GM19395 (cell line): ENCODE results near the gene DELE1.
"Not testable (repeated sequence)": the region's sequence is repeated elsewhere in the genome, so short reads cannot be mapped to it uniquely, and the experiment has no call there.

Experiments
- ATAC-seq: cut with Tn5 transposase; IDR thresholded peaks from one replicate; pipeline ENCODE4 v1.9.1; 2021; ENCODE audit warnings: mild to moderate bottlenecking, moderate library complexity; ENCODE audit not compliant: unreplicated experiment

DELE1 gene

GRCh38 chr5:141883892-141884318 lies 39.8 kb upstream of the DELE1 start:
- ATAC-seq, result no peak

DNA sequence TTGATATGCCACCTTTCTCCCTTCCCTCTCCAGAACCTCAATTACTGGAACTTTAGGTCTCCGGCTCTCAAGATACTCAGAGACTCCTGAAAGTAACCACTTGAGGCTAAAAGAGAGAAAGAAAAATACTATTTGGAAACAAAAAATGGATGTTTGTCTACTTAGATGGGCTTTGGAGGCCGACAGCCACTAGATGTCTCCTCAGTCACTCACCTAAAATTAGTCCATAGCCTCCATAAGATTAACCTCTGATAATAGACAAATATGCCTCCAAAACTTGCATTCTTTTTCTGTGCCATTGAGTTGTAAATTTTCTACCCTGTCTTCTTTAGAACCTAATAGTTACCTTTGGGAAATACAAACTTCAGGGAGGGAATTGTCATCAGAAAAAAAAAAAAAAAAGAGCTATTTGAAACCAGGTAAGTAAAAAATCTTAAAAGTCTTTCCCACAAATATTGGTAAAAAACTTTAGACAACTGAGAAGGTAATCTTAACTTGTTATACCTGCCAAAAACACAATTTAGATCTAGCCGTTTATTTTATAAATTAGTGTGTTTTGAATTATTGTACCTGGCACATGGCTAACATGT lies 34.3 kb upstream of the DELE1 start:
- ATAC-seq, result no peak

- ATAC-seq, result not testable (repeated sequence)
Observed at GRCh38 chr5:141890429-141890828, 33.2 kb upstream of the DELE1 start.

- no peak for ATAC-seq
Observed at GRCh38 chr5:141897425-141897824, 26.2 kb upstream of the DELE1 start.

GRCh38 chr5:141898448-141899049 lies 25.1 kb upstream of the DELE1 start:
- no peak for ATAC-seq

- ATAC-seq, result no peak
Observed at GRCh38 chr5:141902015-141902814, 21.5 kb upstream of the DELE1 start.

GRCh38 chr5:141903261-141903660 lies 20.4 kb upstream of the DELE1 start:
- ATAC-seq, result no peak

- no peak for ATAC-seq
Observed at GRCh38 chr5:141904551-141904950, 19.1 kb upstream of the DELE1 start.

- ATAC-seq, result no peak
Observed at GRCh38 chr5:141906517-141906916, 17.2 kb upstream of the DELE1 start.

- no peak for ATAC-seq
Observed at GRCh38 chr5:141906972-141907371, 16.7 kb upstream of the DELE1 start.

- no peak for ATAC-seq
Observed at GRCh38 chr5:141908796-141909195, 14.9 kb upstream of the DELE1 start.

- ATAC-seq, result no peak
Observed at GRCh38 chr5:141909212-141909611, 14.5 kb upstream of the DELE1 start.

- no peak for ATAC-seq
Observed at GRCh38 chr5:141910271-141910673, 13.4 kb upstream of the DELE1 start.

GRCh38 chr5:141913560-141914198 lies 10.0 kb upstream of the DELE1 start:
- no peak for ATAC-seq

DNA sequence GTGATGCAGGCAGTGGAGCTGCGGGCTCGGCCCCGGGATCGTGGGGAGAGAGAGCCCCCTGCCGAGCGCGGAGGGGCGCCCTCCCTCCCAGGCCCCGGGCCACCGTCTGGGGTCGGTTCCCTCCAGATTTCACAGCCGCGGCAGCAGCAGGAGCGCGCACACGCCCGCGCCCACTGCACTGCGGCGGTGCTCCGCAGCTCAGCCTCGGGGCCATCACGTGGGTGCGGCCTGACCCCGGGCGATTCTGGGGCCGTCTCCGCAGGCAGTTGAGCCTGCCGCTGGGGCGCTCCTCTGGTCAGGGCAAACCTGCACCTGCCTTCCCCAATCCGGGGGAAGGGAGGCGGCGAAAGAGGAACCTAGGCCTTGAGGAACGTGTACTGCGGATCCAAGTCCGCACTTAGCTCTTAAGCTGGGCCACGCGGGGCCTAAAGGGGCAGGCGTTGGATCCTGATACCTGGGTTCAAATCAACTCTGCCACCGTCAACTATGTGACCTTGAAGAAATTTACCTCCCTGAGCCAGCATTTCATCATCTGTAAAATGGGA lies 9.4 kb upstream of the DELE1 start:
- ATAC-seq, result peak; percentile 59

DNA sequence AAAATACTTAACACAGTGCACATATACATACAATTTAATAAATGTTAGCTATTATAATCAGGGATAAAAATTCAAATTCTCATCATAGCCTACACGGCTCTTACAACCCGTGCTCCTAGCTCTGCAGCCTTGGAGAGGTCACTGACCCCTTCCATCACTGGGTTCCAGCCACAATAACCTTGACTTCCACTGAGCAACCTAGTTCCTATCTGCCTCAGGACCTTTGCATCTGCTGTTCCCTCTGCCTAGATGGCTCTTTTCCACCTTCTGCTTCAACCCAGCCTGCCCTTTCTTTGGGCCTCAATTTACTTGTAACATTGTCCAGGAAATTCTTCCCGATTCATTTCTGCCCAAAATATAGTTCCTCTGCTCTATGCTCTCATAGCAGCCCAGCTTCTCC lies 8.9 kb upstream of the DELE1 start:
- ATAC-seq, result no peak

DNA sequence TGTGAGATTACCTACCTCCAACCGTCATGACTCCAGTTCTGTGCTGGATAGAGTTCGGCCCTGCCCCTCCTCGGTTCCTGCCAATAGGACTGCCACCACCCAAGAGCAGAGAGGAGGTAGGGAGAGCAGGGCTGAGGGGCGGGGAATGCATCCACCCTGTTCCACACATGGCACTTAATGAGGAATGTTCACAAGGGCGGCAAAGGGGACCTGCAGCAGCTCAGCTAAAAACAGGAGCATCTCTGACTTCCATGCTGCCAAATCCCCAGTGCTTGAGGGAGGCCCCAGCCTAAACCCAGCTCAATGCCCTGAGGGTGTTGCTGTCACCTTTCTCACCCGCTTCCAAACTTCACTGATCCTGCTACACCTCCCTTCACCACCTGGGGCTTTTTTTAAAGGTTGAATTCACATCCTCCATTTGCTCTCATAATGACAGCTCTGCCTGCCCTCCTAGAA lies 7.8 kb upstream of the DELE1 start:
- ATAC-seq, result no peak

DNA sequence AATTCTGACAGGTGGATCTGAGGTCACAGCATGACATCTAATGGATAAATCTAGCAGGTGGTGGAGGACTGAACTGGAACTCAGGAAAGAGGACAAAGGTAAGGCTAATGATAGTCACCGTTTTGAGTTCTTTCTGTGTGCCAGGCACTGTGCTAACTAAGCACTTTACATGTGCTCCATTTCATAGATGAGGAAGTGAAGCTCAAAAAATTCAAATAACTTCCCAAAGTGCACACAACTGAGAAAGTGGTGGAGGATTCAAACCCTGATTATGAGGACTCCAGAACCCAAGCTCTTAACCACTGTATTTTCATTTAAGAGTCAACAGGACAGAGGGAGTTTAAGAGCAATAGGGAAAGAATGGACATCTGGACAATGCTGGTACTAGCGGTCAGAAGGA lies 7.1 kb upstream of the DELE1 start:
- ATAC-seq, result peak; percentile 57

GRCh38 chr5:141917760-141918159 lies 5.9 kb upstream of the DELE1 start:
- no peak for ATAC-seq

DNA sequence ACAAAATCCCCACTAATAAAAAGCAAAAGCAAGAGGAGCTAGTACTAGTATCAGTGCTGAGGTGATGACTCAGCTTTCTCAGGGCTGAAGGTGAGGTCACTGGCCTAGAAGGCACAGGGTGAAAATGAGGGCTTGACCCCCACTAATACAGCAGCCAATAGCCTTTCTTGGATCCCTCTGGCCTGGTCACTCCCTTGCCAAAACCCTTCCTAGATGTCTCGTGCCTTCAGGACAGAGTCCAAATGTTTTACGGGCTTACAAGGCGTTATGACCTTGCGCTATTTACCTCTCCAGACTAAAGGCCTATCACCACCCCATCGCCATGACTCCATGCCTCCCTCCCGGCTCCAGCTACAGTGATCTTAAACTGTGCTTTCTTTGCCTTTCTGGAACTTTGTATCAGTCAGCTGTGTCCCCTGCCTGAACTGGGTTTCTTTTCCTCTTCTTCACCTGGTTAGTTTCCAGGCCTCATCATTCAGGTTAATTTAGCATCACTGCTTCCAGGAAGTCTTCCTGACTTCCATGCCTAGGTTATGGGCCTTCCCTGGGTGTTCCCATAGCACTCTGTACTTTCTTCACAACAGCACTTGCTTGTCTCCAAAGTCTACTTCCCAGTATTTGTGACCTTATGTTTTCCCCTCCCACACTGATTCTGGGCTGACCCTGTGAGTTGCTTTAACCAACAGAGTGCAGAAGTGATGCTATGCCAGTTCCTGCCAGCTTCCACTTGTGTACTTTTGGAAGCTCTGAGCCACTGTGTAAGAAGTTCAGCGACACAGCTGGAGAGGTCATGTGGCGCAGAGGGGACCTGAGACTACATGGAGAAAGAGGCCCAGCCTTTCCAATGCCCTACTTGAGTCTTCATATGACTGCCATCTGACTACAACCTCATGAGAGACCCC lies 4.2 kb upstream of the DELE1 start:
- ATAC-seq, result no peak
